HepG2 (cell line): Measurements from ENCODE around the gene NKD1. TPM values are rescaled to one million over a fixed set of nuclear protein-coding genes. Genes with fewer than 3 reads are reported as not detected.

ENCODE experiments used
- ATAC-seq: fragments of 200-7000 bp; cut with Tn5 transposase; 3 replicates; pipeline ENCODE4 v1.9.1; 2020; ENCODE audit warnings: mild to moderate bottlenecking, moderate library complexity
- BruUV-seq: library from RNA; stranded (reverse); fragments of 400-500 nt; replicated peaks from 2 replicates; lab custom pipeline; 2021; lab: Mats Ljungman, UMichigan
- CTCF ChIA-PET: fragments of 300-600 bp; formaldehyde crosslinking; extraction: SDS; loops from one replicate; lab custom pipeline; 2021; ENCODE audit warnings: low total read pairs, inconsistent platforms, low intra/inter-chr PET ratio; lab: Yijun Ruan, JAX
- POLR2A ChIA-PET: fragments of 350-600 bp; sonication (Branson Sonifier 250); formaldehyde crosslinking; loops from one replicate; lab custom pipeline; 2020; ENCODE audit warnings: antibody characterized with exemption, inconsistent platforms; lab: Yijun Ruan, JAX
- DNase-seq: peaks from one replicate; pipeline ENCODE4 v3.0.0-alpha.2; 2015; ENCODE audit warnings: low spot score
- FAIRE-seq: peaks from 3 replicates; lab custom pipeline; 2011; peaks lifted over from hg19 to GRCh38; lab: Jason Lieb, UNC
- H2AFZ ChIP-seq: one replicate; pipeline ENCODE4 v1.6.1; 2011; ENCODE audit warnings: low read length, inconsistent platforms
- H3K27ac ChIP-seq: fragments of 300-600 bp; 3 replicates; pipeline ENCODE4 v1.8.0; 2011; ENCODE audit warnings: mixed run types, mild to moderate bottlenecking, mixed read lengths, low read length, inconsistent platforms; ENCODE audit not compliant: insufficient read depth; ENCODE audit errors: extremely low read length
- H3K27me3 ChIP-seq, 2 experiments: fragments of 200-600 bp in 1 of 2; 2 replicates in 1 of 2; 3 replicates in 1 of 2; pipeline versions ENCODE4 v1.6.0 to v1.8.0; 2011; ENCODE audit warnings: low read length in 2 of 2, mild to moderate bottlenecking in 2 of 2, moderate library complexity in 2 of 2, inconsistent platforms in 1 of 2; ENCODE audit not compliant: insufficient read depth in 2 of 2, control insufficient read depth in 1 of 2
- H3K36me3 ChIP-seq, 2 experiments: fragments of 200-600 bp in 1 of 2; replicated peaks in 1 of 2; 2 replicates in 1 of 2; 3 replicates in 1 of 2; pipeline versions ENCODE4 v1.5.1 to v1.8.0; 2011; ENCODE audit warnings: low read length in 2 of 2, inconsistent platforms in 1 of 2; ENCODE audit not compliant: insufficient read depth in 2 of 2, control insufficient read depth in 1 of 2
- H3K4me1 ChIP-seq: 2 replicates; pipeline ENCODE4 v1.5.1; 2012; ENCODE audit warnings: low read length, inconsistent platforms; ENCODE audit not compliant: insufficient read depth
- H3K4me2 ChIP-seq: 2 replicates; pipeline ENCODE4 v1.6.0; 2011; ENCODE audit warnings: low read depth, low read length, inconsistent platforms
- H3K4me3 ChIP-seq, 3 experiments: fragments of 200-600 bp in 1 of 3; sonication (generic), shearing (Covaris generic) in 1 of 3; replicated peaks in 1 of 3; 2 replicates each; pipeline ENCODE4 v1.5.1; 2011 to 2016; ENCODE audit warnings: low read length in 3 of 3, inconsistent platforms in 2 of 3, low read depth in 2 of 3, mild to moderate bottlenecking in 2 of 3, control low read depth in 1 of 3, mixed read lengths in 1 of 3; ENCODE audit not compliant: insufficient read depth in 1 of 3
- H3K79me2 ChIP-seq: one replicate; pipeline ENCODE4 v1.6.1; 2011; ENCODE audit warnings: low read length, inconsistent platforms; ENCODE audit not compliant: insufficient read depth
- H3K9ac ChIP-seq: 2 replicates; pipeline ENCODE4 v1.6.0; 2011; ENCODE audit warnings: mild to moderate bottlenecking, low read depth, low read length, inconsistent platforms; ENCODE audit not compliant: insufficient read depth
- H3K9me3 ChIP-seq: 2 replicates; pipeline ENCODE4 v1.5.1; 2012; ENCODE audit warnings: mild to moderate bottlenecking, low read length
- H4K20me1 ChIP-seq: 2 replicates; pipeline ENCODE4 v1.6.0; 2011; ENCODE audit warnings: inconsistent platforms, mild to moderate bottlenecking, low read length, moderate library complexity; ENCODE audit not compliant: insufficient read depth
- AGO2 ChIP-seq: fragments of 200-400 bp; formaldehyde crosslinking; optimal IDR thresholded peaks from 2 replicates; pipeline ENCODE3; 2017; ENCODE audit warnings: mild to moderate bottlenecking, low read depth, low read length, moderate library complexity
- HNRNPLL ChIP-seq: fragments of 200-400 bp; formaldehyde crosslinking; IDR thresholded peaks from 2 replicates; pipeline ENCODE4 v1.6.1; 2017; ENCODE audit warnings: mild to moderate bottlenecking, low read depth, low read length; ENCODE audit not compliant: poor library complexity, severe bottlenecking
- MBD4 ChIP-seq: IDR thresholded peaks from 2 replicates; pipeline ENCODE4 v1.6.1; 2012; ENCODE audit warnings: low read length, inconsistent platforms, borderline replicate concordance
- RAD51 ChIP-seq: fragments of 450-650 bp; IDR thresholded peaks from 2 replicates; pipeline ENCODE4 v1.6.1; 2016; ENCODE audit warnings: borderline replicate concordance
- RBFOX2 ChIP-seq: fragments of 200-400 bp; formaldehyde crosslinking; IDR thresholded peaks from 2 replicates; pipeline ENCODE4 v1.6.1; 2017; ENCODE audit warnings: low read depth, mild to moderate bottlenecking, low read length
- RBM22 ChIP-seq: fragments of 200-400 bp; formaldehyde crosslinking; optimal IDR thresholded peaks from 2 replicates; pipeline ENCODE3; 2017; ENCODE audit warnings: mild to moderate bottlenecking, low read length, moderate library complexity
- REL ChIP-seq: sonication (generic); formaldehyde crosslinking; conservative IDR thresholded peaks from 2 replicates; pipeline ENCODE4 v1.8.0; 2022; ENCODE audit warnings: mild to moderate bottlenecking, missing genetic modification reagents, moderate library complexity
- TAF15 ChIP-seq: fragments of 200-400 bp; formaldehyde crosslinking; IDR thresholded peaks from one replicate; pipeline ENCODE4 v1.6.1; 2018; ENCODE audit warnings: mild to moderate bottlenecking, low read depth, low read length; ENCODE audit not compliant: poor library complexity, severe bottlenecking
- TEAD3 ChIP-seq: optimal IDR thresholded peaks from 2 replicates; pipeline ENCODE3; 2016; ENCODE audit warnings: borderline replicate concordance
- ZKSCAN1 ChIP-seq: fragments of 150-350 bp; IDR thresholded peaks from 2 replicates; pipeline ENCODE4 v1.6.1; 2014; ENCODE audit warnings: low read length
- ZNF160 ChIP-seq: sonication (generic); formaldehyde crosslinking; IDR thresholded peaks from 2 replicates; pipeline ENCODE4 v1.8.0; 2022; ENCODE audit warnings: mild to moderate bottlenecking, inconsistent platforms, missing genetic modification reagents
- ZNF614 ChIP-seq: IDR thresholded peaks from 2 replicates; pipeline ENCODE4 v1.6.1; 2018; ENCODE audit warnings: missing biosample characterization, missing genetic modification reagents, inconsistent platforms, borderline replicate concordance
- WGBS: methylation state at CpG from one replicate; pipeline ENCODE4 v1.1.6; 2017; ENCODE audit warnings: low lambda C conversion rate; 5-methylcytosine and 5-hydroxymethylcytosine counted together
- in situ Hi-C: cut with HindIII; loops from 2 replicates; pipeline ENCODE4 v1.10.0; 2017; ENCODE audit warnings: low pct_unique_long_range_greater_than_20kb; ENCODE audit not compliant: extremely low pct_ligation_motif_present
- intact Hi-C: fragments of 100-400 bp; cut with micrococcal nuclease; formaldehyde crosslinking; loops from one replicate; pipeline ENCODE4 v1.10.0; 2022; ENCODE audit not compliant: unreplicated experiment
- polyA plus RNA-seq, 8 experiments: library from polyadenylated mRNA; depleted of rRNA in 3 of 8; stranded (reverse) in 7 of 8; unstranded in 1 of 8; fragments of >200 nt; fragmentation: Illumina TruSeq in 4 of 8; extraction: Trizol in 4 of 8; gene quantifications; 2 replicates each; pipeline versions ENCODE4 v1.2.1 to v1.2.3, GENCODE V29; 2011 to 2016; ENCODE audit warnings: low read depth in 4 of 8, missing spikeins in 1 of 8, mixed read lengths in 1 of 8; ENCODE audit not compliant: insufficient read depth in 1 of 8
- total RNA-seq, 5 experiments: library from RNA; depleted of rRNA; stranded (reverse); fragments of >200 nt; fragmentation: Illumina TruSeq; extraction: Trizol; gene quantifications; 2 replicates each; pipeline ENCODE4 v1.2.3, GENCODE V29; 2016; ENCODE audit warnings: low read depth in 1 of 5
- TF ChIP-seq, protein P1 (sequence below): sonication (generic); formaldehyde crosslinking; IDR thresholded peaks from 2 replicates; pipeline ENCODE4 v1.8.0; 2022; ENCODE audit warnings: mild to moderate bottlenecking, missing genetic modification reagents, borderline replicate concordance
- TF ChIP-seq, protein P2 (sequence below): sonication (generic); formaldehyde crosslinking; IDR thresholded peaks from 2 replicates; pipeline ENCODE4 v1.4.0; 2020; ENCODE audit warnings: missing genetic modification reagents
- TF ChIP-seq, protein P3 (sequence below): fragments of 450-650 bp; IDR thresholded peaks from 2 replicates; pipeline ENCODE4 v1.6.1; 2016
- TF ChIP-seq, protein P4 (sequence below): sonication (generic); formaldehyde crosslinking; IDR thresholded peaks from 2 replicates; pipeline ENCODE4 v1.5.0; 2020; ENCODE audit warnings: missing genetic modification reagents

The NKD1 gene
- total and polyA plus RNA-seq, 2 of the 13 experiments (the other 11 are each of a cell fraction or from before 2014, with no cell fraction given) = 70.4 to 121 TPM

DNA sequence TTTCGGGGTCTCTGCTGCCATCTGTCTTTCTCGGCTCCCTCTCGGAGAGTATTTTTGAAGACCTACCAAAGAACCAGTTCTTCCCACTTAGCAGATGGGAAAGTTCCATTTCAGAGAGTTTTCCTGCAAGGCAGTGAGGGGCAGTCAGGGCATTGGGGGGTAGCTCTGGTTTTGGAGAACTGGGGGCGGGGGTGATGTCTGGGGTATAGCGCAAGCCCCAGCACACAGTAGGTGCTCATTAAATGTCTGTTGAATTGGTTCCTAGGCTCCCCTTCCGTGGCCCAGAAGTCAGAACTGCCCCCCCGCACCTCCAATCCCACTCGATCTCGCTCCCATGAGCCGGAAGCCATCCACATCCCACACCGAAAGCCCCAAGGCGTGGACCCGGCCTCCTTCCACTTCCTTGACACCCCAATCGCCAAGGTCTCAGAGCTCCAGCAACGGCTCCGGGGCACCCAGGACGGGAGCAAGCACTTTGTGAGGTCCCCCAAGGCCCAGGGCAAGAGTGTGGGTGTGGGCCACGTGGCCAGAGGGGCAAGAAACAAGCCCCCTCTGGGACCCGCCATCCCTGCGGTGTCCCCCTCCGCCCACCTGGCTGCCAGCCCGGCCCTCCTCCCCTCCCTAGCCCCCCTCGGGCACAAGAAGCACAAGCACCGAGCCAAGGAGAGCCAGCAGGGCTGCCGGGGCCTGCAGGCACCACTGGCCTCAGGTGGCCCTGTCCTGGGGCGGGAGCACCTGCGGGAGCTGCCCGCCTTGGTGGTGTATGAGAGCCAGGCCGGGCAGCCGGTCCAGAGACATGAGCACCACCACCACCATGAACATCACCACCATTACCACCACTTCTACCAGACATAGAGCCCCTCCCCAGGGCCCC, 85.0 kb downstream of the NKD1 start:
- Histone ChIP-seq H3K9ac (no peak overlapping the region), H3K27me3 (no peaks in the 10 kb centered on the region), H3K9me3 (no peaks in the 10 kb centered on the region), H2AFZ (no peak overlapping the region), H3K4me3 (no peak overlapping the region), H3K36me3 (peaks cover 44 to 63% of the 10 kb centered on the region in 2 experiments), H4K20me1 (peaks cover 55% of the 10 kb centered on the region), H3K27ac (no peak overlapping the region), H3K79me2 (no peaks in the 10 kb centered on the region), H3K4me2 (no peak overlapping the region), H3K4me1 (peaks cover 12% of the 10 kb centered on the region; the same call in 1 of the 2 replicates)
- no TSS peak for BruUV-seq
- POLR2A ChIA-PET = no interaction called here
- TF ChIP-seq, protein P1, sequence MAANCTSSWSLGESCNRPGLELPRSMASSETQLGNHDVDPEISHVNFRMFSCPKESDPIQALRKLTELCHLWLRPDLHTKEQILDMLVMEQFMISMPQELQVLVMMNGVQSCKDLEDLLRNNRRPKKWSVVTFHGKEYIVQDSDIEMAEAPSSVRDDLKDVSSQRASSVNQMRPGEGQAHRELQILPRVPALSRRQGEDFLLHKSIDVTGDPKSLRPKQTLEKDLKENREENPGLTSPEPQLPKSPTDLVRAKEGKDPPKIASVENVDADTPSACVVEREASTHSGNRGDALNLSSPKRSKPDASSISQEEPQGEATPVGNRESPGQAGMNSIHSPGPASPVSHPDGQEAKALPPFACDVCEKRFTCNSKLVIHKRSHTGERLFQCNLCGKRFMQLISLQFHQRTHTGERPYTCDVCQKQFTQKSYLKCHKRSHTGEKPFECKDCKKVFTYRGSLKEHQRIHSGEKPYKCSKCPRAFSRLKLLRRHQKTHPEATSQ (CRISPR knock-in tag) = no peak
- TF ChIP-seq, protein P2, sequence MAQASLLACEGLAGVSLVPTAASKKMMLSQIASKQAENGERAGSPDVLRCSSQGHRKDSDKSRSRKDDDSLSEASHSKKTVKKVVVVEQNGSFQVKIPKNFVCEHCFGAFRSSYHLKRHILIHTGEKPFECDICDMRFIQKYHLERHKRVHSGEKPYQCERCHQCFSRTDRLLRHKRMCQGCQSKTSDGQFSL (CRISPR knock-in tag) = peak; percentile 59; the same call in 1 of the 2 replicates
- TF ChIP-seq, protein P3, sequence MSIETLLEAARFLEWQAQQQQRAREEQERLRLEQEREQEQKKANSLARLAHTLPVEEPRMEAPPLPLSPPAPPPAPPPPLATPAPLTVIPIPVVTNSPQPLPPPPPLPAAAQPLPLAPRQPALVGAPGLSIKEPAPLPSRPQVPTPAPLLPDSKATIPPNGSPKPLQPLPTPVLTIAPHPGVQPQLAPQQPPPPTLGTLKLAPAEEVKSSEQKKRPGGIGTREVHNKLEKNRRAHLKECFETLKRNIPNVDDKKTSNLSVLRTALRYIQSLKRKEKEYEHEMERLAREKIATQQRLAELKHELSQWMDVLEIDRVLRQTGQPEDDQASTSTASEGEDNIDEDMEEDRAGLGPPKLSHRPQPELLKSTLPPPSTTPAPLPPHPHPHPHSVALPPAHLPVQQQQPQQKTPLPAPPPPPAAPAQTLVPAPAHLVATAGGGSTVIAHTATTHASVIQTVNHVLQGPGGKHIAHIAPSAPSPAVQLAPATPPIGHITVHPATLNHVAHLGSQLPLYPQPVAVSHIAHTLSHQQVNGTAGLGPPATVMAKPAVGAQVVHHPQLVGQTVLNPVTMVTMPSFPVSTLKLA = no peak
- no peak for TF ChIP-seq ZNF160 (CRISPR knock-in tag)
- TF ChIP-seq ZKSCAN1 = peak; percentile 79
- TF ChIP-seq RBFOX2 = peak; percentile 58; the same call in 1 of the 2 replicates
- TF ChIP-seq TAF15 = peak; percentile 43
- TF ChIP-seq REL (CRISPR knock-in tag) = 0 out of 2 replicates have a peak, but pooled peaks have one; percentile 40
- TF ChIP-seq MBD4 = 0 out of 2 replicates have a peak, but pooled peaks have one; percentile 37
- TF ChIP-seq, protein P4, sequence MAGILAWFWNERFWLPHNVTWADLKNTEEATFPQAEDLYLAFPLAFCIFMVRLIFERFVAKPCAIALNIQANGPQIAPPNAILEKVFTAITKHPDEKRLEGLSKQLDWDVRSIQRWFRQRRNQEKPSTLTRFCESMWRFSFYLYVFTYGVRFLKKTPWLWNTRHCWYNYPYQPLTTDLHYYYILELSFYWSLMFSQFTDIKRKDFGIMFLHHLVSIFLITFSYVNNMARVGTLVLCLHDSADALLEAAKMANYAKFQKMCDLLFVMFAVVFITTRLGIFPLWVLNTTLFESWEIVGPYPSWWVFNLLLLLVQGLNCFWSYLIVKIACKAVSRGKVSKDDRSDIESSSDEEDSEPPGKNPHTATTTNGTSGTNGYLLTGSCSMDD (CRISPR knock-in tag) = no peak
- peak; percentile 79 for TF ChIP-seq RBM22
- peak; percentile 99 for TF ChIP-seq AGO2
- TF ChIP-seq RAD51 = no peak
- TF ChIP-seq TEAD3 (CRISPR knock-in tag) = no peak
- TF ChIP-seq ZNF614 = no peak
- TF ChIP-seq HNRNPLL = peak; percentile 29
- WGBS = 98% methylated on average over 25 of the region's 30 CpGs
- peak; percentile 2; the same call in 1 of the 3 replicates for ATAC-seq
- no peak for FAIRE-seq
- no peak for DNase-seq
- intact Hi-C loops (no loop called here), in situ Hi-C loops (no loop called here)
- CTCF ChIA-PET = no interaction called here
